GM21723 (cell line): ENCODE results near the gene DAPK1.

Experiments used
- ATAC-seq: cut with Tn5 transposase; IDR thresholded peaks from one replicate; pipeline ENCODE4 v1.9.1; 2021; ENCODE audit warnings: mild to moderate bottlenecking, moderate library complexity; ENCODE audit not compliant: unreplicated experiment

DAPK1 gene

GRCh38 chr9:87704342-87704741, 206.7 kb downstream of the DAPK1 start:
- no peak for ATAC-seq

GRCh38 chr9:87706066-87706739, 208.5 kb downstream of the DAPK1 start:
- no peak for ATAC-seq

GRCh38 chr9:87707805-87708506, 210.3 kb downstream of the DAPK1 start:
- no peak for ATAC-seq

GRCh38 chr9:87708546-87708945, 210.9 kb downstream of the DAPK1 start:
- no peak for ATAC-seq

GRCh38 chr9:87708986-87709728, 211.5 kb downstream of the DAPK1 start:
- no peak for ATAC-seq

- ATAC-seq, result no peak
Measured at GRCh38 chr9:87710443-87710842, 212.8 kb downstream of the DAPK1 start.

GRCh38 chr9:87711857-87712800, 214.5 kb downstream of the DAPK1 start:
- ATAC-seq, result no peak

GRCh38 chr9:87712801-87713277, 215.2 kb downstream of the DAPK1 start:
- ATAC-seq, result no peak

GRCh38 chr9:87713278-87713987, 215.8 kb downstream of the DAPK1 start:
- ATAC-seq, result no peak

- ATAC-seq, result no peak
Measured at GRCh38 chr9:87713988-87714330, 216.3 kb downstream of the DAPK1 start.

- no peak for ATAC-seq
Measured at GRCh38 chr9:87714819-87715218, 217.2 kb downstream of the DAPK1 start.

- no peak for ATAC-seq
Measured at GRCh38 chr9:87716141-87716540, 218.5 kb downstream of the DAPK1 start.

- ATAC-seq, result no peak
Measured at GRCh38 chr9:87717456-87717855, 219.8 kb downstream of the DAPK1 start.

GRCh38 chr9:87718231-87718630, 220.6 kb downstream of the DAPK1 start:
- no peak for ATAC-seq

GRCh38 chr9:87718852-87719612, 221.4 kb downstream of the DAPK1 start:
- no peak for ATAC-seq

- no peak for ATAC-seq
Measured at GRCh38 chr9:87720173-87720572, 222.5 kb downstream of the DAPK1 start.

GRCh38 chr9:87722393-87723088, 224.9 kb downstream of the DAPK1 start:
- ATAC-seq, result no peak

- no peak for ATAC-seq
Measured at GRCh38 chr9:87725356-87725899, 227.8 kb downstream of the DAPK1 start.
